Effector CD8-positive, alpha-beta T cell (primary cell): ENCODE data around the gene FBRS.
"Not testable (repeated sequence)": the region's sequence is repeated elsewhere in the genome, so short reads cannot be mapped to it uniquely, and the experiment has no call there.

Experiments
- DNase-seq: peaks from one replicate; lab custom pipeline; 2025; lab: John Stamatoyannopoulos, UW
- total RNA-seq, 4 experiments: gene quantifications; one replicate each; lab custom pipeline; 2026; lab: John Stamatoyannopoulos, UW

FBRS gene
- total RNA-seq = 113 to 191 (median 136) reads per million in 4 experiments

DNA sequence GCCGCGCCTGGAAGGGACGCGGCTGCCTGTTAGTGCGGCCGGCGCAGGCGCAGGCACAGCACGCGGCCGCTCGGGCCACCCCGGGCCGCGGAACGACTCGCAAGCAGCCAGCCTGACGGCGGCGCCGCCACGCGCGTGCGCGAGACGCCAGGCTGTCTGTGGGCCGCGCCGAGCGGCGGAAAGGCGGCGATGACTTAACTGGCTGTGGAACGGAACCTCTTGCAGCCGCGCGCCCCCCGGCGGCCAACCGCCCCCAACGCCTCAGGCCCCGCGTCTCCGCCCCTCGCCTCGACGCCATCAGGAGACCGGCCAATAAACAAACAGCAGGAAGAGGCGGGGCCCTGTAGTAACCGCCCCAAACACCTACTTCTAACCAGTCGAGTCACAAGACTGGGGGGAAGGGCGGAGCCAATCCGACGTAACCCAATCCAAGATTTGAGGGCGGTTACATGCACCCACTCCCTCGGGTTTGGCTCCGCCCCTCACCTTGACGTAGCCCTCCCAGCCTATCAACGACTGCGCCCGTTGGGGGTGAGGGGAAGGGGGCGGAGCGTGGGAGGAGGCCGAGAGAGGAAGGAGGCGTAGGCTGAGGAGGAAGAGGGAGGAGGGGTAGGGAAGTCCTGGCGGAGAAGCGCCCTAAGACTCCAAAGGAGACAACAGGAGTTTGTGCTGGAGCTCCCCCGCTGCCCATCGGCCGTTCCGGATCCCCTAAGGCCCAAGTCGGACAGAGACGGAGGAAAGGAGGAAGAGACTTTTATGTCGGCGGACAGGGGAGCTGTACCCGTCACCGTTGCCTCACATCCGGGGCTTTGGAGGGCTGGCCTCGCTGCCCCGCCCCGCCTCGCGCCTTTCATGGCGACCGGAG, at the start of gene FBRS:
Gene FBRS (plus strand): TSS at position 566 of the 865 bp plus-strand sequence. CDS start 1,088 bp downstream, outside the sequence.
- peak; percentile 99 for DNase-seq

DNA sequence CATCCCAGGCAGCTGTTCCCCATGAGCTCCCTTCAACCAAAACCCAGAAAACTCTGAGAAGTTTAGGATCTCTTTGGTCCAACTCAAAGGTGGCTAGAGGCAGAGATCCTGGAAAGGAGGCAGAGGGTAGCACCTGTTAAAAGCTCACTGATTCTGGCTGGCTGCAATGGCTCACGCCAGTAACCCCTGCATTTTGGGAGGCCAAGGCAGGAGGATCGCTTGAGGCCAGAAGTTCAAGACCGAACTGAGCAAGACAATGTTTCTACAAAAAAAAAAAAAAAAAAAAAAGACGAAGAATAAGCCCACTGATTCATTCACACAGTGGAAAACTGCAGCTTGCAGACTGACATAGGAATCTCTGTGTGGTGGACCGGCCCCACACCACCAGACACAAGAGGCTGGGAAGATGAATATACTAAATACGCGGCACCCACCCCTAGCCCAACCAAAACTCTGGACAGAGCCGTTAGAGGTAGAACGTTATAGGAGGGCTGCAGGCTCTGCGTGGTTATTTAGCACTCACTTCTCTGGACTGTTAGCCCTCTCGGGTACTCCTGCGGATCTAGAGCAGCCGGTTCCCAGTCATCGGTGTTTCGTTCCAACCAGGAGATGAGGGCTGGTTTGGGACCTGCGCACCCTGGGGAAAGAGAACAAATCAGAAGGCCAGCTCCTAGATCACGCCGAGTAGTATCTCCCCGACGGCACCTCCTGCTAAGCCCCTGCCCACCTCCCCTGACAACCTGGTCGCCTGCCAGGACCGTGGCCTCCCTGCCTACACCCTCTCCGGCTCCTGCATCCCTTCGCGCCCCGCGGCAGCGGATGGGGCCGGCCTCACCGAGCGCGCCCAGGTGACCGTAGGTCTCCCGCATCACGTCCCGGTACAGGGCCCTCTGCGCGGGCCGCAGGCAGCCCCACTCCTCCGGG, 49.0 kb upstream of the FBRS start:
- no peak for DNase-seq

DNA sequence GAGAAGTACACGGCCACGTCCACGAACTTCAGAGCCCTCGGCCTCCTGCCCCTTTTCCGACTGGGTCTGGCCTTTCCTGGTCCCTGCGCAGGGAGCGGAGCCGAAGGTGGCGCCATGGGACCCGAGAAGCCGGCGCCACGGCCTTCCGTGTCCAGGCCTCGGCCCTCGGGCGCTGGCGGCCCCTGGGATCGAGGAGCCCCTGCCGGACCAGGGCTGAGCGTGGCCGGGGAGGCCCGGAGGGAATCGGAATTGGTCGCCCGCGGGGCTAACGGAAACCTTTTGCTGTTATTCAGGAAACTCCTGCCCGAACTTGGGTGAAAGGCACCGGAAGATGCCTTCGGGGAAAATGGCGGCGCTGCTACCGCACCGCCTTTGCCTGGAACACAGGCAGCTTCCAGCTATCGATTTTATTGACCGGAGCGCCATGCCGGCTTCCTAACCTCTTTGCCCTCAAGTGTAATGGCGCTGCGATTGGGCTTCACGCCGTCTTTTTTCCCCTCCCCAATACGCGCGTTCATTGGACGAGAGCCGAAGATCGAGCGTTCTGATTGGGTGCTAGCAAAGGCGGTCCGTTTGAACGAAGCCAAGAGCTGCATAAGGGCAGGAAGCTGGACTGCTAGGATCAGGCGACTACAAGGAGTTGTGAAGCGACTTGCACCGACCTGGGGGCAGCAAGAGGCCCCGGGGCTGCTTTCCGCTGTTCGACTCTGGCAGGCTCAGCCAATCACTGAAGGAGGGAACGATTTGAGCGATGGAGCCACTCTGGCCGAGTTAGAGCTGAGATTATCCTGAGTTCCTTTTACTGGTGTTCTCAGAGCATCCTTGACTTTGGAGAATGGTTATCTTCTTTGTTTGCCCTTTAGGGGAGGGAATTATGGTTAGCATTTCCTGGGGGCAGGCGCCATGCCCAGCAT, 48.0 kb upstream of the FBRS start, which contains the start of gene ZNF689:
Gene ZNF689 (minus strand): TSS at position 464 of the 914 bp plus-strand sequence. CDS start 348 bp downstream, at position 116.
- DNase-seq = peak; percentile 94

DNA sequence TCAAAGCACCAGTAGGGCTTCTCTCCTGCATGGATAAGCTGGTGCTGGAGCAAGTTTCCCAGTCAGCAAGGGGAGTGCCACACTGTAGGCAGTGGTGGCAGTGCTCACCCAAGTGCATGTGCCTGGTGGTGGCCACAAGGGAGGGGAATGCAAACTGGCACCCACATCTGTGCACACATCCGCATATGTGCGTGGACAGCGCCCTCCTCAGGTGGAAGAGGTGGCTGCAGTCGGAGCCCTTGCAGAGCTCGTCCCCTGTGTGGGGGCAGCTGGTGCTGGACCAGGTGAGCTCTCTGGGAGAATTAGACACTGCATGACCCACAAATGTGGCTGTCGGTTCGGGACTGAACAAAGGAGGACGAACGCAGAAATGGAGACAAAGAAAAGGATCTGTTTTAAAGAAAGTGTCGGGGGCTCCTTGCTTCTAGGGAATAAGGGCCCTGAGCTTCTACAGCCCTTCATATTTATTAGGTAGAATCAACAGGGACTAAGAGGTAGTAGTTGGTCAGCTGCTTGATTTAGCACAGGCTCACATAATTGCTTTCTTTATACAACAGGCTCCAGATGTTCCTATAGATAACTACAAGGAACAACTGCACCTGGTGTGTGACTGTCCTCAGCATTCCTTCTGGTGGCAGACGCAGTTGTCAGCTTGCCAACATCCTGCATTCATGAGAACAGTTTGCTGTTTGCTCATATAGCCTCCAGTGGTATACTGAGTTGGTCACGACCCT, 42.7 kb upstream of the FBRS start:
- peak; percentile 49 for DNase-seq

DNA sequence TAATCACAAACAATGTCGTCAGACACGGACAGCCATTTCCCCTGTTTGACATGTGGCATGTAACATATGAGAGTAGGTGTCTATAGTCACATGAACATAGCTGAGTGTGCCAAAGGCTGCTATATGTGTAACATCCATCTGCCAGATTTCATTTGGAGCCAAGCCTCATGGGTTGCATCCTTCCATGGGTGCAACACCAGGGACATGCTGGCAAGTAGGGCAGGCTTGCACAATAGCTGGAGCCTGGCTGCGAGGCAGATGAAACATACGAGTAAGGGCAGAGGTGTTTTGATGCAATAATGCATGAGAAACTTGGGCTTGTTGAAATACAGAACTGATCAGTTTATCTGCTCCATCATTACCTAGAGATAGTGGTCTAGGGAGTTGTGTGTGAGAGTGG, 39.0 kb upstream of the FBRS start:
- DNase-seq = no peak

DNA sequence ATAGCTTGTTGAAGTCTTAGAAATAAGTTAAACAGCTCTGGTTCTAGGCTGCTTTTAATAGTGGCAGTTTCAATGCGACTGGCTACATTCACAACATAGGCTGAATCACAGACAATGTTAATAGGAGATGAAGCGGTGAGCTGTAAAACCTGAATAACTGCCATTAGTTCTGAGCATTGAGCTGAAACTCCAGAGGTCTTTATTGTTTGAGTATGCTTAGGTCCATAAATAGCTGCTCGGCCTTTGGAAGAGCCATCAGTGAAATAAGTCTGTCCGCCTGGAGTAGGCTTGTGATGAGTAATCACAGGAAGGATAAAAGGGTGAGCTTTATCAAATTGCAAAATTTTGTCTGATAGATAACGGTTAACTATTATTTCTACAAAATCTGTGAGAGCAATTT, 38.6 kb upstream of the FBRS start:
- no peak for DNase-seq

DNA sequence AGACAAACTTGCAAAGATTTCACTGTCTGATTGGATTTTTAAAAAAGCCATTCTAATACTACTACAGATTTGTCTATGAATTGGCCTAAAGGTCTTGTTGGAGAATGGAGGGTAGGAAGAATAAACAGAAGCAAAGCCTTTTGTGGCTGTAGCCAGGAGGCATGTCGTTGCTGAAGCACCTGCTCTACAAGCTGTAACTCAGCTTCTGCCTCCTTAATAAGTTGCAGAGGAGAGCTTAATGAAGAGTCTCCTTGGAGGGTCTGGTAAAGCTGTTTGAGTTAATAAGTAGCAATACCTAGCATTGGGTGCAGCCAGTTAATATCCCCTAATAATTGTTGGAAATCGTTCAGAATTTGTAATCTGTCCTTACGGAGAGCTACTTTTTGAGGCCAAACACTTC, 38.1 kb upstream of the FBRS start:
- no peak for DNase-seq

DNA sequence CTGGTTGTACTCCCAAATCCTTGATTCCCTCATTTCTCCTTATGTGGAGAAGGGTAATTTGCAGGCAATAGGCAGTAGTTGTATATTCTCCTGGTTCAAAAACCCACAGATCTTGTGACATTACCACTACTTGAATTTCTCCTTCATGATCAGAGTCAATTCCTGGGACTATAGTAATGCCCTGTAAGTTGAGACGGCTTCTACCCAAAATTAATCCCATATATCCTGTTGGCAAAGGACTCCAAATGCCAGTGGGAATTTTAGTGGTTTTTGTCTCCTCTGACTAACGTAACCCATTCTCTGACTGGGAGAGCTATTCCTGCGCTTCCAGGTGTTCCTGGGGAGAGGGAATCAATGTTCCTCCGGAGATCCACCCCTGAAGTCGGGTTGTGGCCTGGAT, 36.5 kb upstream of the FBRS start:
- no peak for DNase-seq

DNA sequence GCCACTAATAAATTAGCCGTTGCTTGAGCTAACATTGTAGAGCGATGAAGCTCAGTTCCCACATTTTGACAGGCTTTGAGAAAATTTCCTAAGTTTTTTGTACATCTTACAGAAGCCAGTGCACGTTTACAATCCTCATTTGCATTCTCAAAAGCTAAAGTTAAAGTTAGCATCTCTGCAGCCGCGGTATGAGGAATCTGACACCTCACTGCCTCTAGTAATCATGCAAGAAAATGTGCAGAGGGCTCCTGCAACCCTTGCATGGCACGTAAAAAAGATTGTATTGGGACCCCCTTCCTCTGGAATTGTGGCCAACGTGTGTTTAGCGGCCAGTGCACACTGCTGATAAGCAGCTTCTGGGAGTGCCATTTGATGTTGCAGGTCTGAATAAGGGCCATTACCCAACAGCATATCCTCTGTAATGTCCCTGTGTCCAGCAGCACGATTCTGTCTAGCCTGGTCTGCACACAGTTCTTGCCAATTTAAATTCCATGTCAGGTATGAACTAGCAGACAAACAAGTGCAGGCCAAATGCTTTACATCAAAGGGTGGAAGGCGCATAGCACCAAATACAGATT, 35.7 kb upstream of the FBRS start:
- DNase-seq = no peak

DNA sequence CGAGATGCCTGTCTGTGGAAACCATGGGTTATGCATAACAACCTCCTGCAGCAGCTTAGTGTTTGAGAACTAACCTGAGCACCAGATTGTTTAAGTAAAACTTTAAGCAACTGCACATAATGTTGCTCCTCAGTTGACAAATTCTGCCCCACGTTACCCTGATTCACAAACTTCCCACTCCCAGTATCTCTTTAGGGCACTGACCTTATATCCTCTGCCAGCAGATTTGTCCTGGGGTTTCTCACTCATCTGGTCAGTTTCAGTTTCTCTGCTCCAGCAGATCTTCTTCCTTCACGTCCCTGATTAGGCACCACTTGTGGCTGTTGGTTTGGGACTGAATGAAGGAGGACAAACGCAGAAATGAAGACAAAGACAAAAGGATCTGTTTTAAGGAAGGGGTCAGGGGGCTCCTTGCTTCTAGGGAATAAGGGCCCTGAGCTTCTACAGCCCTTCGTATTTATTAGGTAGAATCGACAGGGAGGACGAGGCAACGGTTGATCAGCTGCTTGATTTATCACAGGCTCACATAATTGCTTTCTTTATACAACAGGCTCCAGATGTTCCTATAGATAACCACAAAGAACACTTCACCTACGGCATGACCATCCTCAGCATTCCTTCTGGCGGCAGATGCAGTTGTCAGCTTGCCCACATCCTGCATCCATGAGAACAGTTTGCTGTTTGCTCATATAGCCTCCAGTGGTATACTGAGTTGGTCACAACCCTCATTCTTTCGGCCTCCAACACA, 34.5 kb upstream of the FBRS start:
- DNase-seq = no peak

DNA sequence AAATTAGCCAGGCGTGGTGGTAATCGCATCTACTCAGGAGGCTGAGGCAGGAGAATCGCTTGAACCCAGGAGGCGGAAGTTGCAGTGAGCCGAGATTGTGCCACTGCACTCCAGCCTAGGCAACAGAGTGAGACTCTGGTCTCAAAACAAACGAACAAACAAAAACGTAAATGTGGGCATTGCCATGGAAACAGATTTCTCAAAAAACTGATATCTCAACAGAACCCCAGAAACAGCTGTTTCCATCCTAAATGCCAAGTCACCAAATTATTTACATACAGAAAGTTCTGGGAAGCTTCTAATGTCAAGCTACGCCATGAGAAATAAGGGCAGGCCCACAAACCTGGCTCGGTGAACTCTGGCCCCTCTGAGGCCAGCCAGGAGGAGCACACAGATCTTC, 32.0 kb upstream of the FBRS start:
- no peak for DNase-seq

DNA sequence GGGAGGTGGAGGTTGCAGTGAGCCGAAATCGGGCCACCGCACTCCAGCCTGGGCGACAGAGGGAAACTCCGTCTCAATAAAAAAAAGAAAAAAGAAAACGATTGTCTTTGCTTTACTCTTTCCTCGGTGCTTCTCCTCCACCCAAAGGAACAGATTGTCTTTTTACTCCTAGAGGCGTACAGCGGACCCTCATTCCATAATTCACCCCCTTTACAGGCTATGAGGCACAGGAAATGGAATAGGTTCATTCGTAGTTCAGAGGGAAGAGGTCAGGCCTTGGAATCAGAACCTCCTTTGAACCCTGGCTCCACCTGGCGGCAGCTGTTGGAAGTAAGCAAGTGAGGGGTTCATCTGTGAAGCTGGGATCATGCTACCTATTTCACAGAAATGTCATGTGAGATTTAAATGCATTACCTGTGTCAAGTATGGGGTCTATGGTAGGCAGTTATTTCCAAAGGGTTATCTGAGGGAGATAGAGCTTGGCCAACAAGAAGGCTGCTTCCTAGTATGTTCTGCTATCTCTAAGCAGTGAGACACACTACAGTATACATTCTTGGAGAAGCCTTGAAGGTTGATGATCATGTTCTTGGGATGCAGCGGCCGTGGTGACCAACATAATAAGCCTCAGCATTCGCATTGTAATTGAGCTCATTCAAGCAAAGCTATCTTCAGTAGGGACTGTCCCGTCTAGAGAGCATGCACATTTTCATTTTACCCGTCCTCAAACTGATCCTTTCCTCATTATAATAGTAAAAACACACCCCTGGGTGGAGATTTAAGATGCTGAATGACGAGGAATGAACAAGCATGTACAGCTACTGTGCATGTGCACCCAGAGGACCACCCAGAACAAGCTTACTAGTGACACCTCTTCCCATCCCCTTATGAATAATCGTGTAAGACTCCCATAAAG, 29.3 kb upstream of the FBRS start:
- DNase-seq = peak; percentile 82

DNA sequence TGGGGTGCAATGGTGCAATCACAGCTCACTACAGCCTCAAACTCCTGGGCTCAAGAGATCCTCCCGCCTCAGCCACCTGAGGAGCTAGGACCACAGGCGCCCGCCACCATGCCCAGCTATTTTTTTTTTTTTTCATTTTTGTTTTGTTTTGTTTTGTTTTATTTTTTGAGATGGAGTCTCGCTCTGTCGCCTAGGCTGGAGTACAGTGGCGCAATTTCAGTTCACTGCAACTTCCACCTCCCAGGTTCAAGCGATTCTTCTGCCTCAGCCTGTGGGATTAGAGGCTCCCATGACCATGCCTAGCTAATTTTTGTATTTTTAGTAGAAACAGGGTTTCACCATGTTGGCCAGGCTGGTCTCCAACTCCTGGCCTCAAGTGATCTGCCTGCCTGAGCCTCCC, 25.8 kb upstream of the FBRS start:
- DNase-seq = not testable (repeated sequence)

DNA sequence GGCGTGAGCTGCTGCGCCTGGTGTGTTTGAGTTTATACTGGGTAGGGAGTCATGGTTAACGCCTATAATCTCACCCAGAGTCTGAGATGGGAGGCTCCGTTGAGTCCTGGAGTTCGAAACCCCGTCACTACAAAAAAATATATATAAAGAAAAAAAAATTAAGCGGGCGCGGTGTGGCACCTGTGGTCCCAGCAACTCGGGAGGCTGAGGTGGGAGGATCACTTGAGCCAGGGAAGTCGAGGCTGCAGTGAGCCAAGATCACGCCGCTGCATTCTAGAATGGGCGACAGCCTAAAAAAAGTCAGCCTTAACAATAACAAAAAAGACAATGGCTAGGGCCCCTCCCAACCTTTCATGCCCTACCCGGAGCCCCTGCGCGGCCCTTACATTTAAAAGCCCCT, 24.7 kb upstream of the FBRS start:
- no peak for DNase-seq

DNA sequence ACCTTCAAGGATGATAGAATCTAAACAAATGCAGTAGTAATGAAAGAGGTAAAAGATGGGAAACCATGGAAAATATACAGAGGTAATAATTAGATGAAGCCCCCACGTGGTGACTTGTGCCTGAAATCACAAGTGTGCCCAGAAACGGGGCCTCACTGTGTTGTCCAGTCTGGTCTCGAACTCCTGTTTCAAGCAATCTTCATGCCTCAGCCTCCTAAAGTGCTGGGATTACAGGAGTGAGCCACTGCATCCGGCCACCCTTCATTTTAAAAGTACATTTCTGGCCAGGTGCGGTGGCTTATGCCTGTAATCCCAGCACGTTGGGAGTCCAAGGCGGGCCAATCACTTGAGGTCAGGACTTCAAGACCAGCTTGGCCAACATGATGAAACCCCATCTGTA, 21.6 kb upstream of the FBRS start:
- DNase-seq = no peak

DNA sequence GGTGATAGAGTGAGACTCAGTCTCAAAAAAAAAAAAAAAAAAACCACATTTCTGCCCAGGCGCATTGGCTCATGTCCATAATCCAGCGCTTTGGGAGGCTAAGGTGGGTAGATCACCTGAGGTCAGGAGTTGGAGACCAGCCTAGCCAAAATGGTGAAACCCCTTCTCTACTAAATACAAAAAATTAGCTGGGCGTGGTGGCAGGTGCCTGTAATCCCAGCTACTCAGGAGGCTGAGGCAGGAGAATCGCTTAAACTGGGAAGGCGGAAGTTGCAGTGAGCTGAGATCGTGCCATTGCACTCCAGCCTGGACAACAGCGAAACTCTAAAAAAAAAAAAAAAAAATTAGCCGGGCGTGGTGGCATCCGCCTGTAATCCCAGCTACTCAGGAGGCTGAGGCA, 21.1 kb upstream of the FBRS start:
- not testable (repeated sequence) for DNase-seq

DNA sequence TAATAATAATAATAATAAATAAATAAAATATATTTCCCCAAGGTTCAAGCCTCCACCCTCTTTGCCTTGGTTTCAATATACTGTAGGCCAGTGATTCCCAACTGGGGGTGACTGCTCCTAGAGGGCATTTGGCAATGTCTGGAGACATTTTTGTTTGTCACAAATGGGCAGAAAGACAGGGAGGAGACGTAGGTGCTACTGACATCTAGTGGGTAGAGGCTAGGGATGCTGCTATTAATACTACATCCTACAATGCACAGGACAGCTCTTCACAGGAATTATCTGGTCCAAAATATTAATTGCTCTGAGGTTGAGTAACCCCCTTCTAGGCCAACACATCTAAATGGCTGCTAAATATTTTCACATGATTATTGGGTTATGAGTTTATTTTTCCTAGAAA, 20.3 kb upstream of the FBRS start:
- no peak for DNase-seq

DNA sequence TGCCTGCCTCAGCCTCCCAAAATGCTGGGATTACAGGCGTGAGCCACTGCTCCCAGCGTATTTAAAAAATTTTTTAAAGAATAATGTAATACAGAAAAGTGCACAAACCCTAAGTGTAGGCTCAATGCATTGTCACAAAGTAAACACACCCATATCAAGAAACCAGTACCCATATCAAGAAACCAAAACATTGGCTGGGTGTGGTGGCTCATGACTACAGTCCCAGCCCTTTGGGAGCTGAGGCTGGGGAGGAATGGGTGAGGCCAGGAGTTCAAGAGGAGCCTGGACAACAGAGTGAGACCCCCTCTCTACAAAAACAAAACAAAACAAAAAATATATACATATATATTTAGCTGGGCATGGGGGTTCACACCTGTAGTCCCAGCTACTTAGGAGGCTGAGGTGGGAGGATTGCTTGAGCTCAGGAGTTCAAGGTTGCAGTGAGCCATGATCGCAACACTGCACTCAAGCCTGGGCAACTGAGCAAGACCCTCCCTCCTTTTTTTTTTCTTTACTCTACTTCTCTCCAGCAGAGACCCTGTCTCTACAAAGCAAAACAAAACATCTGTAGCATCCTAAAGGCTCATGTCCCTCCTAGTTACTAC, 16.8 kb upstream of the FBRS start:
- no peak for DNase-seq
